H1 (cell line): ENCODE measurements around the gene L2HGDH. TPM values are rescaled to one million over a fixed set of nuclear protein-coding genes. Genes with fewer than 3 reads are reported as not detected.

Source experiments
- CTCF ChIA-PET: fragments of 300-600 bp; sonication (Branson Sonifier 250); formaldehyde crosslinking; loops from one replicate; lab custom pipeline; 2021; ENCODE audit not compliant: partially characterized antibody; lab: Charles Lee
- POLR2A ChIA-PET: fragments of 300-600 bp; sonication (Branson Sonifier 250); formaldehyde crosslinking; loops from one replicate; lab custom pipeline; 2021; ENCODE audit warnings: inconsistent platforms; ENCODE audit not compliant: partially characterized antibody; lab: Charles Lee
- DNase-seq, 2 experiments: peaks; one replicate each; pipeline versions ENCODE4 v3.0.0 to v3.0.0-alpha.2; 2010 to 2022; ENCODE audit warnings: low spot score in 2 of 2, low read depth in 1 of 2, mixed read lengths in 1 of 2
- FAIRE-seq: peaks from 2 replicates; lab custom pipeline; 2011; peaks lifted over from hg19 to GRCh38; lab: Jason Lieb, UNC
- H2AFZ ChIP-seq: 2 replicates; pipeline ENCODE4 v1.8.1; 2012; ENCODE audit warnings: low read length, inconsistent platforms
- H2AK5ac ChIP-seq: 2 replicates; pipeline ENCODE4 v1.6.1; 2013; ENCODE audit warnings: low read depth, low read length
- H2BK120ac ChIP-seq: replicated peaks from 2 replicates; pipeline ENCODE3; 2013; ENCODE audit warnings: low read depth, low read length, inconsistent platforms
- H2BK12ac ChIP-seq: 2 replicates; pipeline ENCODE4 v1.6.1; 2013; ENCODE audit warnings: low read depth, low read length
- H2BK15ac ChIP-seq: 2 replicates; pipeline ENCODE4 v1.6.1; 2013; ENCODE audit warnings: low read length
- H2BK20ac ChIP-seq: 2 replicates; pipeline ENCODE4 v1.6.1; 2013; ENCODE audit warnings: low read length
- H2BK5ac ChIP-seq: 2 replicates; pipeline ENCODE4 v1.6.1; 2013; ENCODE audit warnings: low read depth, low read length
- H3K14ac ChIP-seq: 2 replicates; pipeline ENCODE4 v1.6.1; 2013; ENCODE audit warnings: inconsistent platforms; ENCODE audit not compliant: insufficient read length
- H3K18ac ChIP-seq: 2 replicates; pipeline ENCODE4 v1.6.1; 2013; ENCODE audit warnings: low read length; ENCODE audit errors: extremely low read depth
- H3K23ac ChIP-seq: 2 replicates; pipeline ENCODE4 v1.6.1; 2013; ENCODE audit warnings: inconsistent platforms; ENCODE audit not compliant: insufficient read length
- H3K23me2 ChIP-seq: 2 replicates; pipeline ENCODE4 v1.6.1; 2013; ENCODE audit warnings: low read depth, low read length
- H3K27ac ChIP-seq: 2 replicates; pipeline ENCODE4 v1.6.1; 2011; ENCODE audit warnings: low read depth, low read length, inconsistent platforms
- H3K27me3 ChIP-seq, 4 experiments: replicated peaks in 1 of 4; 1 replicate in 1 of 4; 2 replicates in 3 of 4; pipeline versions ENCODE4 v1.6.1 to v1.8.1; 2011 to 2013; ENCODE audit warnings: low read length in 3 of 4, mild to moderate bottlenecking in 3 of 4, inconsistent platforms in 2 of 4, mixed read lengths in 2 of 4, moderate library complexity in 1 of 4; ENCODE audit not compliant: control insufficient read depth in 3 of 4, insufficient read depth in 3 of 4; ENCODE audit errors: extremely low read depth in 1 of 4
- H3K36me3 ChIP-seq, 4 experiments: 2 replicates each; pipeline versions ENCODE4 v1.6.1 to v1.8.1; 2011 to 2013; ENCODE audit warnings: mild to moderate bottlenecking in 4 of 4, low read length in 3 of 4, moderate library complexity in 2 of 4, control low read depth in 1 of 4, inconsistent platforms in 1 of 4; ENCODE audit not compliant: insufficient read depth in 4 of 4, control insufficient read depth in 2 of 4
- H3K4ac ChIP-seq: replicated peaks from 2 replicates; pipeline ENCODE3; 2013; ENCODE audit warnings: low read length, low read depth, mixed read lengths, inconsistent platforms; ENCODE audit not compliant: insufficient read length
- H3K4me1 ChIP-seq, 4 experiments: replicated peaks in 1 of 4; 1 replicate in 1 of 4; 2 replicates in 3 of 4; pipeline versions ENCODE4 v1.6.1 to v1.8.1; 2011 to 2013; ENCODE audit warnings: low read length in 3 of 4, inconsistent platforms in 2 of 4, mixed read lengths in 1 of 4; ENCODE audit not compliant: insufficient read depth in 4 of 4, control insufficient read depth in 3 of 4
- H3K4me2 ChIP-seq, 2 experiments: 2 replicates each; pipeline versions ENCODE4 v1.6.1 to v1.8.1; 2011 to 2013; ENCODE audit warnings: low read depth in 2 of 2, low read length in 2 of 2, control low read depth in 1 of 2, inconsistent platforms in 1 of 2, mild to moderate bottlenecking in 1 of 2; ENCODE audit not compliant: insufficient read depth in 1 of 2
- H3K4me3 ChIP-seq, 4 experiments: fragments of 200-600, 300-600 bp in 1 of 4; sonication (generic), shearing (Covaris generic), sonication (Bioruptor Twin) in 1 of 4; 2 replicates each; pipeline versions ENCODE4 v1.5.1 to v1.8.1; 2011 to 2016; ENCODE audit warnings: low read length in 4 of 4, low read depth in 3 of 4, control low read depth in 2 of 4, inconsistent platforms in 2 of 4, mild to moderate bottlenecking in 2 of 4, mixed read lengths in 1 of 4, moderate library complexity in 1 of 4; ENCODE audit not compliant: insufficient read depth in 2 of 4; ENCODE audit errors: extremely low read depth in 1 of 4
- H3K56ac ChIP-seq: replicated peaks from 2 replicates; pipeline ENCODE3; 2013; ENCODE audit warnings: low read depth, mild to moderate bottlenecking, mixed read lengths, low read length, inconsistent platforms; ENCODE audit not compliant: insufficient read length
- H3K79me1 ChIP-seq: 2 replicates; pipeline ENCODE4 v1.6.1; 2013; ENCODE audit warnings: low read depth, low read length, control low read depth
- H3K79me2 ChIP-seq, 2 experiments: 2 replicates each; pipeline versions ENCODE4 v1.6.1 to v1.8.1; 2012 to 2013; ENCODE audit warnings: low read length in 2 of 2, mild to moderate bottlenecking in 2 of 2, inconsistent platforms in 1 of 2; ENCODE audit not compliant: insufficient read depth in 2 of 2, control insufficient read depth in 1 of 2
- H3K9ac ChIP-seq, 4 experiments: replicated peaks in 1 of 4; 1 replicate in 1 of 4; 2 replicates in 3 of 4; pipeline versions ENCODE4 v1.6.1 to v1.8.1; 2011 to 2013; ENCODE audit warnings: low read depth in 3 of 4, low read length in 3 of 4, control low read depth in 2 of 4, mild to moderate bottlenecking in 2 of 4, moderate library complexity in 2 of 4, inconsistent platforms in 1 of 4; ENCODE audit errors: extremely low read depth in 1 of 4
- H3K9me3 ChIP-seq, 2 experiments: 2 replicates each; pipeline versions ENCODE4 v1.6.1 to v1.8.1; 2012 to 2013; ENCODE audit warnings: mild to moderate bottlenecking in 2 of 2, moderate library complexity in 2 of 2, control low read depth in 1 of 2, inconsistent platforms in 1 of 2, low read depth in 1 of 2, low read length in 1 of 2, mixed read lengths in 1 of 2; ENCODE audit not compliant: insufficient read depth in 2 of 2
- H4K20me1 ChIP-seq, 2 experiments: replicated peaks in 1 of 2; 2 replicates each; pipeline versions ENCODE3 to v1.8.1; 2011 to 2013; ENCODE audit warnings: inconsistent platforms in 2 of 2, low read length in 2 of 2, mild to moderate bottlenecking in 1 of 2; ENCODE audit not compliant: insufficient read depth in 2 of 2, control insufficient read depth in 1 of 2
- H4K5ac ChIP-seq: 2 replicates; pipeline ENCODE4 v1.6.1; 2013; ENCODE audit warnings: low read length, low read depth, mixed read lengths, inconsistent platforms; ENCODE audit not compliant: insufficient read length
- H4K8ac ChIP-seq: 2 replicates; pipeline ENCODE4 v1.8.0; 2013; ENCODE audit warnings: mild to moderate bottlenecking, moderate library complexity, low read length, inconsistent platforms; ENCODE audit not compliant: insufficient read depth; ENCODE audit errors: extremely low read depth
- H4K91ac ChIP-seq: replicated peaks from 2 replicates; pipeline ENCODE3; 2013; ENCODE audit warnings: low read length, mixed read lengths, inconsistent platforms; ENCODE audit not compliant: insufficient read length
- CEBPB ChIP-seq: IDR thresholded peaks from 2 replicates; pipeline ENCODE4 v1.6.1; 2012; ENCODE audit warnings: low read depth, low read length
- MAFK ChIP-seq: IDR thresholded peaks from 2 replicates; pipeline ENCODE4 v1.6.1; 2012; ENCODE audit warnings: low read depth, mild to moderate bottlenecking, improper control_type of control experiment, low read length
- WGBS, 2 experiments: shearing (Covaris generic) in 1 of 2; methylation state at CpG; one replicate each; pipeline versions ENCODE4 v1.1.6 to v1.1.7; 2013 to 2015; ENCODE audit warnings: low lambda C conversion rate in 2 of 2, mixed read lengths in 2 of 2, inconsistent platforms in 1 of 2, low coverage in 1 of 2, missing lambda C conversion rate in 1 of 2; ENCODE audit not compliant: insufficient replicate concordance in 2 of 2, insufficient coverage in 1 of 2, insufficient read length in 1 of 2; ENCODE audit errors: extremely low coverage in 1 of 2, missing lambda C conversion rate in 1 of 2; 5-methylcytosine and 5-hydroxymethylcytosine counted together
- polyA plus RNA-seq, 7 experiments: library from polyadenylated mRNA; depleted of rRNA in 3 of 7; stranded (reverse) in 5 of 7; unstranded in 2 of 7; fragments of >200 nt in 5 of 7; fragments of 200-250 nt in 2 of 7; gene quantifications; 1 replicate in 5 of 7; 2 replicates in 1 of 7; 4 replicates in 1 of 7; pipeline versions ENCODE4 v1.2.1 to v1.2.3, GENCODE V29; 2011 to 2013; ENCODE audit warnings: missing spikeins in 2 of 7, mixed read lengths in 2 of 7
- total RNA-seq: library from RNA; stranded (reverse); fragmentation: NEBNext Ultra II Directional; extraction: Animal tissue kit (Norgen Biotek cat#: 25700); gene quantifications from 2 replicates; pipeline ENCODE4 v1.2.1, GENCODE V29; 2021

Gene L2HGDH
- total and polyA plus RNA-seq, 2 of the 8 experiments (the other 6 are each of a cell fraction or from before 2014, with no cell fraction given): 12.2 to 28.6 TPM

GRCh38 chr14:50247245-50247644 lies 64.8 kb downstream of the L2HGDH start:
- TF ChIP-seq MAFK (no peak), CEBPB (peak; percentile 46; the same call in 1 of the 2 replicates)
- Histone ChIP-seq H4K20me1 (no peaks in the 10 kb centered on the region), H3K9me3 (no peaks in the 10 kb centered on the region), H3K79me1 (no peaks in the 10 kb centered on the region; the same call in 1 of the 2 replicates), H3K4me3 (no peak overlapping the region), H4K8ac (no peak overlapping the region), H3K4me1 (no peaks in the 10 kb centered on the region), H3K27ac (no peak overlapping the region), H3K23me2 (no peaks in the 10 kb centered on the region), H2AK5ac (no peak overlapping the region), H3K9ac (no peak overlapping the region), H2BK12ac (no peak overlapping the region), H3K27me3 (no peaks in the 10 kb centered on the region), H2AFZ (no peak overlapping the region), H4K5ac (no peak overlapping the region), H3K4me2 (no peak overlapping the region), H2BK5ac (no peak overlapping the region), H3K18ac (no peak overlapping the region), H3K56ac (no peak overlapping the region), H3K23ac (no peak overlapping the region), H2BK20ac (no peak overlapping the region), H2BK120ac (no peak overlapping the region), H2BK15ac (no peak overlapping the region), H3K36me3 (peaks cover 0 to 11% (median 1%) of the 10 kb centered on the region in 4 experiments; a peak in 3 of 8 replicates), H4K91ac (no peak overlapping the region), H3K14ac (no peak overlapping the region), H3K79me2 (no peaks in the 10 kb centered on the region), H3K4ac (no peak overlapping the region)
- FAIRE-seq (no peak), DNase-seq (no peak)
- WGBS, 2 experiments: 74% methylated on average over 3 of the region's 3 CpGs; no CpG with 5 or more reads in 1 of the 2 experiments
- POLR2A ChIA-PET: interaction anchor here (0.8 kb wide), 1 partner anchor 16 kb away, joined by 3 read pairs; the partner anchor contains the start of gene SOS2
- CTCF ChIA-PET: no interaction called here
